GM12878 (cell line): ENCODE data around the gene ERG.

Source experiments
- ASH2L ChIP-seq: fragments of 300-600, 200-600 bp; sonication (generic); IDR thresholded peaks from 2 replicates; pipeline ENCODE4 v1.6.1; 2017; ENCODE audit warnings: low read depth, mild to moderate bottlenecking, borderline replicate concordance
- BACH1 ChIP-seq: fragments of 450-650 bp; IDR thresholded peaks from 2 replicates; pipeline ENCODE4 v1.6.1; 2017; ENCODE audit warnings: mild to moderate bottlenecking, borderline replicate concordance
- BMI1 ChIP-seq: fragments of 450-650 bp; IDR thresholded peaks from 2 replicates; pipeline ENCODE4 v1.6.1; 2016; ENCODE audit warnings: mild to moderate bottlenecking, moderate library complexity, borderline replicate concordance
- CTCF ChIP-seq, 3 experiments: IDR thresholded peaks in 2 of 3; conservative IDR thresholded peaks in 1 of 3; 2 replicates each; pipeline ENCODE4 v1.5.1; 2011; ENCODE audit warnings: low read depth in 3 of 3, low read length in 3 of 3, mild to moderate bottlenecking in 3 of 3, control low read depth in 2 of 3, moderate library complexity in 2 of 3, inconsistent platforms in 1 of 3, mixed read lengths in 1 of 3; ENCODE audit not compliant: control insufficient read depth in 2 of 3, insufficient read depth in 1 of 3; ENCODE audit errors: extremely low read depth in 1 of 3
- ESRRA ChIP-seq: IDR thresholded peaks from 2 replicates; pipeline ENCODE4 v1.6.1; 2012; ENCODE audit warnings: mild to moderate bottlenecking, low read length, improper control_type of control experiment
- EZH2 ChIP-seq: IDR thresholded peaks from 2 replicates; pipeline ENCODE4 v1.6.1; 2012; ENCODE audit warnings: low read depth, mild to moderate bottlenecking, control low read depth, inconsistent platforms, low read length, borderline replicate concordance; ENCODE audit not compliant: control insufficient read depth
- HCFC1 ChIP-seq: fragments of 150-350 bp; IDR thresholded peaks from 2 replicates; pipeline ENCODE4 v1.6.1; 2014; ENCODE audit warnings: low read length
- HDGF ChIP-seq: fragments of 450-650 bp; IDR thresholded peaks from 2 replicates; pipeline ENCODE4 v1.6.1; 2016; ENCODE audit warnings: antibody characterized with exemption
- MAX ChIP-seq: IDR thresholded peaks from 2 replicates; pipeline ENCODE4 v1.6.1; 2012; ENCODE audit warnings: low read depth, low read length, improper control_type of control experiment
- NFXL1 ChIP-seq: fragments of 450-650 bp; IDR thresholded peaks from 2 replicates; pipeline ENCODE4 v1.6.1; 2017; ENCODE audit warnings: antibody characterized with exemption, mild to moderate bottlenecking, borderline replicate concordance
- PKNOX1 ChIP-seq: fragments of 450-650 bp; IDR thresholded peaks from 2 replicates; pipeline ENCODE4 v1.6.1; 2016; ENCODE audit warnings: mild to moderate bottlenecking
- POLR2AphosphoS5 ChIP-seq: IDR thresholded peaks from 2 replicates; pipeline ENCODE4 v1.6.1; 2011; ENCODE audit warnings: mild to moderate bottlenecking, low read length, inconsistent platforms
- USF1 ChIP-seq: IDR thresholded peaks from 2 replicates; pipeline ENCODE4 v1.6.1; 2011; ENCODE audit warnings: borderline replicate concordance, low read depth, mild to moderate bottlenecking, moderate library complexity, mixed read lengths, low read length; ENCODE audit not compliant: insufficient read depth; ENCODE audit errors: extremely low read length
- USF2 ChIP-seq: IDR thresholded peaks from 2 replicates; pipeline ENCODE4 v1.6.1; 2011; ENCODE audit warnings: low read depth, low read length, improper control_type of control experiment, borderline replicate concordance

DNA sequence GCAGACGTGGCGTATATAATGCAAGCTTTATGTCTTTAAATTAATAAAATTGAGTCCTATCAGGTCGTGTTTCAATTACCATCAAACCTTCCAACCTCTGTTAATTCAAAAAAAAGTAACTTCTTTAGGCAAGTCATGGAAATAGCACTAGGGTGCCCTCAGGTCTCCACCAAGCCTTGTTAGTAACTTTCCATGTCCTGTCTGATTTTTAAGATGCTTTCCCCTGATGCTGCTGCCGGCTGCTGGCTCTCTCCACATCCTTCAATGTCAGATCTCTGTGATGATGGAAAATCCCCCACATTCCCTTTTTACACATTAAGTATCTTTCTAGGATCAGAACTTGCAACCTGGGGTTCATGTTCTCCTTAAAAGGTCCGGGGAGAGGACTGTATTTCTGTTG is 3.0 kb downstream of the ERG start:
- TF ChIP-seq ESRRA (no peak), HDGF (no peak), BACH1 (no peak), MAX (no peak), USF1 (no peak), NFXL1 (no peak), EZH2 (no peak), USF2 (no peak), POLR2AphosphoS5 (no peak), ASH2L (no peak), CTCF (IDR thresholded peaks at IDR 0.05 in 2 of 3, conservative IDR thresholded peaks at IDR 0.05 in 1 of 3; ENCODE audit: control insufficient read depth in 2 of 3, extremely low read depth in 1 of 3, insufficient read depth in 1 of 3, low read depth in 3 of 3, low read length in 3 of 3) (no peak), HCFC1 (no peak), BMI1 (no peak), PKNOX1 (no peak)
